HG02973 (cell line): ENCODE measurements around the gene FBXO28.
A peak's percentile ranks its signal among the peaks of the same experiment; 100 is the strongest.

Experiments
- ATAC-seq: cut with Tn5 transposase; IDR thresholded peaks from one replicate; pipeline ENCODE4 v1.9.1; 2021; ENCODE audit warnings: moderate library complexity; ENCODE audit not compliant: unreplicated experiment

FBXO28 gene

GRCh38 chr1:224149709-224150108, 35.8 kb downstream of the FBXO28 start:
- ATAC-seq = no peak

DNA sequence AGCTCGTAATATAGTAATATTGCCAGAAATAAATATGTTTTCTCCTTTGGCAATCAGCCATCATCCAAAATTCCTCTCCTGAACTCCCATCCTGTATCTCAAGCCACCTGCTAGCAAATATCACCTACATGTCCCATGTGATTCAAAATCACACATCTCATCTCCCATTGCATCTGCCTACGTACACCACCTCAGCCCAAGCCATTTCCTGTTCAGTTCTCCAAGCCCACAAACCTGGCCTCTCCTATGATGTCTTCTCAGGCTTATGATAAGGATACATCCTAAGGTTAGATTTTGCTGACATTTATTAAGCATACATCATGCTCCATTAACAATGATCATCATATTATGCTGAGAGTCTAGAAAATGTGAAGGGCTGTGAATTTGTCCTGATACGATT, 37.2 kb downstream of the FBXO28 start:
- ATAC-seq = no peak

DNA sequence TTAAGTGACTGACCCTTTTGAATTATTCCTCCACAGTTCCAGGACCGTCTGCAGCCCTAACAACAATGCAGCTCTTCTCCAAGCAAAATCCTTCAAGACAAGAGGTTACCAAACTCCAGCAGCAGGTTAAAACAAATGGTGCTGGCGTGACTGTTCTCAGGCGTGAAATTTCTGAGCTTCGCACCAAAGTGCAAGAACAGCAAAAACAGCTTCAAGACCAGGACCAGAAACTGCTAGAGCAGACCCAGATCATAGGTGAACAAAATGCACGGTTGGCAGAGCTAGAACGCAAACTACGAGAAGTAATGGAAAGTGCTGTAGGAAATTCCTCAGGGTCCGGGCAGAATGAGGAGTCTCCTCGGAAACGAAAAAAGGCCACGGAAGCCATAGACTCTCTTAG, 43.4 kb downstream of the FBXO28 start:
- ATAC-seq = no peak

- no peak for ATAC-seq
Measured at GRCh38 chr1:224159541-224159940, 45.6 kb downstream of the FBXO28 start.

DNA sequence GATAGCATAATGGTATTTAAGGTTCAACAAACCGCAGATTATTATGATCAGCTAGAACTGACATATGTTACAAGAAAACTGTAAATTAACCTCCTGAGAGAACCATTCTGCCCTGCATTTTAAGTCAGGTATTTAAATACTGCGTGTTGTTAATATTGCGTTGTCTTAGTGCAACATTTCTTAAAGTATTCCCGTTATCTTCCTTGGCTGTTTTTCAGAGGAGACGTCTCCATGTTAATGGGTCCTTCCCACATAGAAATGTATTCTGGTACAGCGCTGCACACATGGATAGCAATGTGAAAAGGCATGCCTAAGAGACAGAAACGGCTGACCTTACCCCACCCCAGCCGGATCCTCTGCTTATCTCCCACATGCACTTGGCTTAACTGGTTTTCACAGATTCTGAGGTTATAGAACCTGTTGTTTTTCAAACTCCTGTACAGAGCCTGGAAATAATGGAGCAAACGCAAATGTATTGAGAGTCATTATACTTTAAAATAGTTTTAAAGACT, 46.3 kb downstream of the FBXO28 start:
- no peak for ATAC-seq

DNA sequence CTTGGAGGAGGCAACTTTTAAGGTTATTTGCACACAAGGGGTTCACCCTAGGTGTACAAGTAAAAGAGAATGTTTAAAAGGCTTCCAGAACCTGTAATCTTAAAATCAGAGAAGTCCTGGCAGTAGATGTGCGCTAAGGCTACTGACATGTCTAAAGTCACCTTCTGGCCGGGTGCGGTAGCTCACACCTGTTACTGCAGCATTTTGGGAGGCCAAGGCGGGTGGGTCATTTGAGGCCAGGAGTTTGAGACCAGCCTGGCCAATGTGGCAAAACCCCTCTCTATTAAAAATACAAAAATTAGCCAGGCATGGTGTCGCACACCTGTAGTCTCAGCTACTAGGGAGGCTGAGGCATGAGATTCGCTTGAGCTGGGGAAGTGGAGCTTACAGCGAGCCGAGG, 48.9 kb downstream of the FBXO28 start:
- no peak for ATAC-seq

DNA sequence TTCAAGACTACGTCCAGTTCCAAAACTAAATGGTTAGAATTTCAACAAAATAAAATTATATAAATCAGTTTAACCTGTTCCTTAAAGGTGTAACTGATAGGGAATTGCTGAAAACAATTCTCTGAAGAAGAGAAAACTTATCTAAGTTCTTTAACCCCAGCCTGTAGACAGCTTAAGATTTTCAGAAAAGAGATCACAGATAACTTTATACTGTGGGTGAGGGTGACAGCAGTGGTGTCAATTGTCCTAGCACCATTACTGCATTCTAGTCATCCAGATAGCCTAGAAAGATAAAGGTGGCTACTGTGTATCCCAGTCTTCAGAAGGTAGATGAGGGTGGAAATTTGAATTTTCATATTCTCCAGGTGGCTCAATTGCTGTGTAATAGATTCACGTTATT, 49.4 kb downstream of the FBXO28 start:
- no peak for ATAC-seq

- ATAC-seq = peak; percentile 88
Measured at GRCh38 chr1:224168859-224169380, 55.0 kb downstream of the FBXO28 start.

DNA sequence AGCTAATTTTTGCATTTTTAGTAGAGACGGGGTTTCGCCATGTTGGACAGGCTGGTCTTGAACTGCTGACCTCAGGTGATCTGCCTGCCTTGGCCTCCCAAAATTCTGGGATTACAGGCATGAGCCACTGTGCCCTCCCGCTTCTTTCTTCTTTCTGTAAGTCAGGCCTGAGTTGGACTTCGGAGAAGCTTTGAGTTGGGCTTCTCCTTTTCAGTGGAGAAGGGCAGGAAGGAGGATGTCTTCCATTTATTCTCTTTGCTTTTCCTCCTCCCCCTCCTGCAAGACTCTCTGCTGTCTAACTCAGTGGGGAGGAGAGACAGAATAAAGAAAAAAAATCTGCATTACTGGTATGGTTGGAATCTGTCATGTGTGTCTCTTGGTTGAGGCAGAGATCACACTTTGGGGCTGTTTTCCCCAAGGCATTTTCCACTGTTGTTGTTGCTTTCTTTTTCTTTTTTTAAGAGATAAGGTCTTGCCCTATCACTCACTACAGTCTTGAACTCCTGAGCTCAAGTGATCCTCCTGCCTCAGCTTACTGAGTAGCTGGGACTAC, 55.9 kb downstream of the FBXO28 start:
- ATAC-seq = no peak

- no peak for ATAC-seq
Measured at GRCh38 chr1:224170343-224170742, 56.4 kb downstream of the FBXO28 start.

GRCh38 chr1:224170748-224171478, 57.0 kb downstream of the FBXO28 start:
- ATAC-seq = no peak

DNA sequence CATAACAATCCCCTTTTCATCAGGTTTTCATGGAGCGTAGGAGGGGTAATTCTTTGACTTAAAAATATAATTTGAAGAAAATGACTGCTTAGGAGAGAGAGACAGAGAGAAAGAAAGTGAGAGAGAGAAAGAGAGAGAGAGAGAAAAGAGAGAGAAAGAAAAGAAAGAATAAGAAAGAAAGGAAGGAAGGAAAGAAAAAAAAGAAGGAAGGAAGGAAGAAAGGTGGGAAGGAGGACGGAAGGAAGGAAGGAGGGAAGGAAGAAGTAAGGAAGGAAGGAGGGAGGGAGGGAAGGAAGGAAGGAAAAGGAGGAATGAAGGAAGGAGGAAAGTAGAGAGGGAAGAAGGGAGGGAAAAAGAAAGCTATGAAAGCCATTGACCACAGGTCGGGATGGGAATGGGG, 58.3 kb downstream of the FBXO28 start:
- ATAC-seq = no peak

- no peak for ATAC-seq
Measured at GRCh38 chr1:224173523-224173922, 59.6 kb downstream of the FBXO28 start.

DNA sequence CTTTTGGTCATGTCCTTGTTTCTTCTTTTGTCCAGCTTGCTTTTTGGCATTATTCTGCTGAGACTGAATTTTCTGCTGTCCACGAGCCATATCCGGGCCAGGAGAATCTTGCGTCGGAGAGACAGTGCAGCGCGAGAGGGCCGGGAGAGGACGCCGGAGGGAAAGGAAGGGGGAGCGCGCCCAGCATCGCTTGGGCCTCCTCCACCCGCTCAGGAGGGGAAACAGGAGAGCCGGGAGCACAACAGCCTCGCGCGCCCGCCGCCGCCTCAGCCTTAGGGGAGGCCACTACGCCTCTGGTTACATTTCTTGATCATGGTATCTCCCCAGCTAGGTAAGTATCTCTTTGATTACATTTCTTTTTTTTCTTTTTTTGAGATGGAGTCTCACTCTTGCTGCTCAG, 61.7 kb downstream of the FBXO28 start:
- no peak for ATAC-seq

GRCh38 chr1:224177356-224177999, 63.6 kb downstream of the FBXO28 start:
- no peak for ATAC-seq

- no peak for ATAC-seq
Measured at GRCh38 chr1:224178894-224179293, 65.0 kb downstream of the FBXO28 start.

GRCh38 chr1:224180783-224181452, 67.0 kb downstream of the FBXO28 start:
- no peak for ATAC-seq

GRCh38 chr1:224181453-224181810, 67.5 kb downstream of the FBXO28 start:
- no peak for ATAC-seq

DNA sequence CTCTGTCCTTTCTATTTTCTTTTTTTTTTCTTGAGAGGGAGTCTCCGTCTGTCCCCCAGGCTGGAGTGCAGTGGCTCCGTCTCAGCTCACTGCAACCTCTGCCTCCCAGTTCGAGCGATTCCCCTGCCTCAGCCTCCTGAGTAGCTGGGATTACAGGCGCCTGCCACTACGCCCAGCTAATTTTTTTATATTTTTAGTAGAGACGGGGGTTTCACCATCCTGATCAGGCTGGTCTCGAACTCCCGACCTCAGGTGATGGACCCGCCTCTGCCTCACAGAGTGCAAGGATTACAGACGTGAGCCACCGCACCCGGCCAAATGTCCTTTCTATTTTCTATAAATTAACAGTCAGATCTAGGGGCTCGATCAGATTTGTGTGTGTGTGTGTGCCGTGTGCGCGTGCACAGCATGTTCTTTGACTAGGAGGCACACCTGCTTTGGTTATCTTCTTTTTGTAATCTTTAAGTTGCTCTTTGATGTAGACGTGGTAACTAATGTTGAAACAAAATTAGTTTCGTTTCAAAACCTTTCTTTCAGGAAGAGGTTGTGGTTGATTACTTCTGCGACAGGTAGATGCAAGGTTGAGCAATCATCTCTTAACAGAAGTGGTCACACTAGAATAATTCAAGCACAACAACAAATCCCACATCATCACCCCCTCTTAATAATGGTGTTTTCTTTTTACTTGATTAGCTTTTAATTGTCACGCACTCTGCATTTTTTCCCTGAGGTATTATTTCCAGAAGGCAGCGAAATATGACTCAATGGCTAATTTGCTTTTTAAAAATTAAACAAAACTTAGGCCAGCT, 68.3 kb downstream of the FBXO28 start:
- ATAC-seq = peak; percentile 38

DNA sequence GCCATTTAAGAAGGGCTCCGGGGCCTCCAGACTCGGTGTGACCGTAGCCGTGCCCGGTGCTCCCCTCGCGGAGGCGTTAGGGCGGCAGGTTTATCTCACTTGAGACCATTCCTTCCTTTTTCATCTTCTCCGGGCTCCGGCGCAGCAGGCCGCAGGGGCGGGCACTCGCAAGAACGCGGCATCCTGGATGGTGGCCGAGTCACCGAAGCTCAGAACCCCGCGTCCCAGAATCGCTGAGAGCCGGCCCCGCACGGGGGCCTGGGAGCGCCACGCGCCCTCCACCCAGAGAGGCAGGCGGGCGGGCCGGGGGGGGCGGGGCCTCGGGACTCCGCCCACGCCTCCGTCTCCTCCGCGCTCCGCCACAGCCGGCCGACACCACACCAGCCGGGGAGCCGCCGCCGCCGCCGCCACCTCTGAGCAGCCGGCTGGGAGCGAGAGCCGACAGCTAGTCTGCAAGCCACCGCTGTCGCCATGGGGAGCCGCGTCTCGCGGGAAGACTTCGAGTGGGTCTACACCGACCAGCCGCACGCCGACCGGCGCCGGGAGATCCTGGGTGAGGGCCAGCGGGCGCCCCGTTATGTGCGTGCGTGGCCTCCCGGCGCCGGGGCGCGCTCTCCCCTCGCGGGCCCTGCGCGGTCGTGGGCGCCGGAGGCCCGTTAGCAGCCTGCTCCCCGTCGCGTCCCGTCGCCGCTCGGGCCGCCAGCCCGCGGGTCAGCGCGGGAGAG, 69.1 kb downstream of the FBXO28 start, which contains the start of gene DEGS1:
TSS of gene DEGS1 (plus strand) at position 375 of the 725 bp plus-strand sequence. CDS start at position 472, 97 bp downstream.
- ATAC-seq = peak; percentile 68
